NCI-H2171 treated with DMSO at 0.1 percent for 48 hours (cell line): ENCODE results near the gene GON4L.
"Not testable (repeated sequence)": the region's sequence is repeated elsewhere in the genome, so short reads cannot be mapped to it uniquely, and the experiment has no call there.

Experiments
- DNase-seq: peaks from one replicate; lab custom pipeline; 2025; lab: John Stamatoyannopoulos, UW

The GON4L gene

DNA sequence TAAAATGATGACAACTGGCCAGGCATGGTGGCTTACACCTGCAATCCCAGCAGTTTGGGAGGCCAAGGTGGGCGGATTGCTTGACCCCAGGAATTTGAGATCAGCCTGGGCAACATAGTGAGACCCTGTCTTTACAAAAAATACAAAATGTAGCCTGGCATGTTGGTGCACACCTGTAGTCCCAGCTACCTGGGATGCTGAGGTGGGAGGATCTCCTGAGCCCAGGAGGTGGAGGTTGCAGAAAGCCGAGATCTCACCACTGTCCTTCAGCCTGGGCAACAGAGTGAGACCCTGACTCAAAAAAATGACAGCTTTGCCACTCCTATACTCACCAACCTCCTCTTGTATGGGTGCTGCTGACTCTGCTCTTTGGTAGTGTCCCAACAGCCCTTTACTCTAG, 20.9 kb upstream of the GON4L start:
- DNase-seq, result no peak

DNA sequence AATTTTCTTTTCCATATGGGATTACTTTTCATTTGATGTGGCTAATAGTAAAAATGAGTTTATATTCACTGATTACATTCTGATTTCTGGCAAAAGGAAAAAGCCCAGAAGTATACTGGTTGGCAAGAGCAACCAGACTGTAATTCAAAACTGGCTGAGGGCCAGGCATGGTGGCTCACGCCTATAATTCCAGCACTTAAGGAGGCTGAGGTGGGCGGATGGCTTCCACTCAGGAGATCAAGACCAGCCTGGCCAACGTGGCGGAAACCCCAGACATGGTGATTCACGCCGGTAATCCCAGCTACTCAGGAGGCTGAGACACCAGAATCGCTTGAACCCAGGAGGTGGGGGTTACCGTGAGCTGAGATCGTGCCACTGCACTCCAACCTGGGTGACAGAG, 16.8 kb upstream of the GON4L start:
- no peak for DNase-seq

DNA sequence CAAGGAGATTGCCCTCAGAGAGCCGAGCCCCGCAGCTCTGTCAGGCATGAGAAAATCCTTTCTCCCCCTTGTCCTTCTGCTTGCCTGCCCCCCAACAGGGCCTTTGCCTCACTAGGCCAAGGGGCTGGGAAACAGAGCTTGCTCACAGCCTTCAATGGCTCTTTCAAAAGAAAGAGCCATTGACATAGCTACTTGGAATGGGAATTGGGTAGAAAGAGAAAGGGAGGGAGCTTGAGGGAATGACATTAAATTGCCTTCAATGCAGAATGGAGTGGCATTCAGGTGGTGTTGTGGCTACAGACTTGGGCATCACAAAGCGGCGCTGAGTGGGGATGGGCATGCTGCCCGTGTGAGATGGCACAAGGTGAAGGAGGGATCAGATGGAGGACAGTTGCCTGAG, 15.5 kb upstream of the GON4L start:
- no peak for DNase-seq

- DNase-seq, result peak; percentile 60
Observed at GRCh38 chr1:155871390-155871789, 14.4 kb upstream of the GON4L start.

GRCh38 chr1:155867766-155868165, 10.8 kb upstream of the GON4L start:
- DNase-seq, result no peak

GRCh38 chr1:155864393-155864792, 7.4 kb upstream of the GON4L start:
- no peak for DNase-seq

GRCh38 chr1:155861896-155862295, 4.9 kb upstream of the GON4L start:
- no peak for DNase-seq

DNA sequence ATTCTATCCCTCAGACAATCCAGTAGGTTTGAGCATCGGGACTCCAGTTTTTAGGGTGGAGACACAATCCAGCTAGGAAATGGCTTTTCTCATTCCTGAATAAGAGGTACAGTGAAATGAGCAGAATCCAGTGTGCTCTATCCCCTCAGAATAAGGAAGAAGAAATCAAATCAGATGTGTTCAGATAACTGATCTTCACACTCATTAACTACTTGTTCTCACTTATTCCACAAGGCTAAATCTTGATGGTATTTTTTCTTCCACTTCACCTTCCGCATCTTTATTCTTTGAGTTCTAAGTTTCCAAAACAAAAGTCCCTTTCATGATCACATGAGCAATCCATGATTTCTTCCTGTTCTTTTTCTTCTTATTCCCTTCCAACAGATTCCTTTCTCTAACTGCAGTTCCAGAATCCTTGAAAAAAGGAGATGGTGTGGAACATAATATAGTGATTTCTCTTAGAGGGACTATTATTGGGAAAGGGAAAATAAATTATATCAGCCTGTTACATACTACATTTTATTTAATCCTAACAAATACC, 4.0 kb upstream of the GON4L start:
- peak; percentile 59 for DNase-seq

DNA sequence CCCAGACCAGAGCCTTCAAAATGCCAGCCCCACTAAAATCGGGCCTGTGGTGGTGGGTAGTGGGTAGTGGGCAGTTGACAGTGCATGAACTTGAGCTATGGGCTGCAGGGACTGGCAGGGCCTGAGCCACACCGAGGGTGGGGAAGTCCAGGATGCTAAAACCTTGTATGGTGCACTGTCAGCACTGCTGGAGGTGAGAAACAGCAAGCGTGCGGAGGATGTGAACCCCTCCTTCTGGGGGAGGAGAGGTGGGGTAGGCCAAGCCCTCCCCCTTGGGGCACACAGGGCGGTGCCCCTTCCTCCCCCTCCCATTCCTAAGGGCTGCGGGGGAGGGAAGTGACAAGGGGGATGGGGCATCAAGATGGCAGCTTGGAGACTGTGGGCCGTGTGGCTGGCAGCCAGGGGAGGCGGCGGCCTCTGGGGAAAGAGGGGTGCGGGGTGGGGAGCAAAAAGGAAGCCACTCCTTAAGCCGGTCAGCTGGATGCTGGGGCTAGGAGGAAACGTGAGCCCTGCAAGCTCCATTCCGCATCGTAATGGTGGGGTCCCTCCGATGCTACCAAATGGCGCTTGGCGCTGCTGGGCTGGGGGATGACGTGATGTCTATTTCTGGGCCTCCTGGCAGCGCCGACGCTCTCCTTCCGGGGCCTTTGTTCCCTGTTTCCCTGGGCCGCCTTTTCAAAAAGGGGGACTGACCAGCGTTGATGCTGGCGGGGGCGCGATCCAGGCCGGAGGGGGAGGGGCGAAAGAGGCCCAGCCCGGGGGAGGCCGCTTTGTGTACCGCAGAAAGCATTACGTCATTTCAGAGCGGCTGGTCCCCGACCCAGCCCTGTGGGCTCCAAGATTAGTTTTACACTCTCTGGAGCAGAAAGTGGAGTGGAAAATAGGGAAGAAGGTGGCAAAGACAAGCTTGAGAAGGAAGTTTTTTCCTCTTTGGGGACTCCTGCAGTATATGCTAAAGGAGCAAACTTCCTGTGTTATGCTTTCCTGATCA, 3.2 kb upstream of the GON4L start:
- peak; percentile 97 for DNase-seq

- DNase-seq, result peak; percentile 96
Observed at GRCh38 chr1:155859234-155859829, 2.3 kb upstream of the GON4L start, which contains the start of gene SYT11. Gene SYT11 (plus strand): TSS chr1:155859567. CDS start chr1:155859762, 195 bp downstream.

DNA sequence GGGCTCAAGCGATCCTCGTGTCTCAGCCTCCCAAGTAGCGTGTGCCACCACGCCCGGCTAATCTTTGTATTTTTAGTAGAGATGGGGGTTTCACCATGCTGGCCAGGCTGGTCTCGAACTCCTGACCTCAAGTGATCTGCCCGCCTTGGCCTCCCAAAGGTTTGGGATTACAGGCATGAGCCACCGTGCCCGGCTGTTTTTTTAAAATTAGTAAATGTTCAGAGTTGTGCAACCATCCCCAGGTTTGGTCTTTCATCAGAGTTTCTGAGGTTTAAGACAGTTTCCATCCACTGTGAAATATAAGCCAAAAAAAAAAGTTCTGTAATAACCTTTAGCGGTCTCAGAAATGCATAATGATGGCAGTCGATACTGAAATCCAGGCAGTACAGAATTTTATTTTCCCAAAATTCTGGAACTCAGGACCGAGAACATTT, 1.8 kb upstream of the GON4L start:
- DNase-seq, result no peak

- DNase-seq, result no peak
Observed at GRCh38 chr1:155856257-155856974, 598 bp downstream of the GON4L start.

DNA sequence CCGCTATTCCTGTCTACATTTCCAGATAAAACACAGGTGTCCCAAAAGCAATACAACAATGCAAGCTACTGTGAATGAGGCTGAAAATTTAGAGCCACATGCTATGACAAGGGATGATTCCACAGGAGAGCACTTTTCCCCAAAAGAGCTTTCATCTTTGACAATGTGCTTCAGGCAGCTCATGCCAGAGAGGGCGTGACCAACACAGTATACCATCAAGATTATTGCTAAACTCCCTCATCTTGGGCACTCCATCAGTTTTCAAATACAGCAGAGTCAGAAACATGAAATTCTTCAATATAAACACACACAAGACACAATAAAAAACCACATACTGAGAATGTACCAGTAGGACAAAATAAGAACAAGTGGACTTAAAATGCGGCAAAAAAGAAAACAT, 6.7 kb downstream of the GON4L start:
- no peak for DNase-seq

DNA sequence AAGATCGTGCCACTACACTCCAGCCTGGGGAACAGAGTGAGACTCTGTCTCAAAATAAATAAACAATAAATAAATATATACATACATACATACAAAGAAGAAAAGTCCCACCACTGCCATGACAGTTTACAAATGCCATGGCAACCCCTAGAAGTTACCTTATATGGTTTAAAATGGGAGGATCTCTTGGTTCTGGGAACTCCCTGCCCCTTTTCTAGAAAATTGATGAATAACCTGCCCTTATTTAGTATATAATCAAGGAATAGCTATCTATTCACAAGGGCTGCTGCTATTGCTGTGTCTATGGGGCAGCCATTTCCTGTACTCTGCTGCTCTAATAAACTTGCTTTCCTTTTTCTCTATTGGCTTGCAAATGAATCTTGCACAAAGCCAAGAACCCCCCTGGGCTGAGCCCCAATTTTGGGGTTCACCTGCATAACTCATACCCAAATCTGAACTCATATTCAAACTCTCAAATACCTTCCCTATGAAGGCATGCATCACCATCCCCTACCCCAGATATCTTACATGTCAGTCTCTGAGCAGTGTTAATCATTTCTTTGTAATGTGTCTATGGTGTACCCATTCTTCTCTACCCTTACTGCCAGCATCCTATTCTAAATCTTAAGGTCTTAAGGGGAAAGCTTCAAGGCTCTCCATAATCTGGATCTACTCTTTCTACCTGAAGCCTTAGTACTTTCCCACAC, 9.0 kb downstream of the GON4L start:
- DNase-seq, result no peak

DNA sequence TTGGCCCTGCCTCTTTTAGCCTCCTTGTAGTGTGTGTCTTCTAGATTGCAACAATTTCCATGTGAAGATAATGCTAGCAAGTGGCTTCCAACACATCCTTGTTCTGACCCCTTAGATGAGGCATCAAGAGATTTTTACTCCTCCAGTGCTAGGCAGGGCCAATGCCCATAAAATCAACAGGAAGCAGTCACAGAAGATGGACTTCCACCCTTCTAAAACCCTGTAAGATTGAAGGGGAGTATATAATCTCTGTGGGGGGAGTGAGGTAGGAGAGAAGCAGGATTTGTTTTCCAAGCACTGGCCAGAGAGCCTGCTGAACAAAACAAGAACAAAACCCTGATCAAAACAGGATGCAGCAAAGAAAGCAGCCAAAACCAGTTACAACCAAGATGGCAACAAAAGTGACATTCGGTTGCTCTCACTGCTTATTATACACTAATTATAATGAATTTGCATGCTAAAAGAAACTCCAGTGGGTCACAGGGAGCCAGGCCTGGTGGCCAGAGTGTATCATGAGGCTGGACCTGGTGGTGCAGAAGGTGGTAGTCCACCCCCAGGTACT, 12.1 kb downstream of the GON4L start:
- no peak for DNase-seq

DNA sequence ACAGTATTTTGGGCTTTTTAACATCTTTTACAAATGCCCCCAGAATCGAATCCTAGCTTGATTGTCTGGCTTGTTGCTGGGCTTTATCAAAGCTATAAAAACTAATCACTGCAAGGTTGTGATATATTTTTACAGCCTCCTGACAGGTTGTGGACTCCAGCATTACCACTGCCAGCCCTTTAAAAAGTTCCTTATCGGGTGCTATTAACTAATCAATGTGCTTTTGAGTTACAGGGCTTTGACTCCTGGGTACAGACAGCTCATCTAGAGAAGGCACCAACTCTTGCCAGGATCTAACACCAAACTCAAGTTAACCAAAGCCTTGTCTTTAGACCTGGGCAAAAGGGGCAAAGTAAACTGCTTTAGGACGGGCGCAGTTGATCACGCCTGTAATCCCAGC, 16.6 kb downstream of the GON4L start:
- no peak for DNase-seq

GRCh38 chr1:155835548-155835947, 21.5 kb downstream of the GON4L start:
- DNase-seq, result no peak

DNA sequence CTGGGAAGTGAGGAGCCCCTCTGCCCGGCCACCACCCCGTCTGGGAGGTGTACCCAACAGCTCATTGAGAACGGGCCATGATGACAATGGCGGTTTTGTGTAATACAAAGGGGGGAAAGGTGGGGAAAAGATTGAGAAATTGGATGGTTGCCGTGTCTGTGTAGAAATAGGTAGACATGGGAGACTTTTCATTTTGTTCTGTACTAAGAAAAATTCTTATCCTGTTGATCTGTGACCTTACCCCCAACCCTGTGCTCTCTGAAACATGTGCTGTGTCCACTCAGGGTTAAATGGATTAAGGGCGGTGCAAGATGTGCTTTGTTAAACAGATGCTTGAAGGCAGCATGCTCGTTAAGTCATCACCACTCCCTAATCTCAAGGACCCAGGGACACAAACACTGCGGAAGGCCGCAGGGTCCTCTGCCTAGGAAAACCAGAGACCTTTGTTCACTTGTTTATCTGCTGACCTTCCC, 22.1 kb downstream of the GON4L start:
- not testable (repeated sequence) for DNase-seq

DNA sequence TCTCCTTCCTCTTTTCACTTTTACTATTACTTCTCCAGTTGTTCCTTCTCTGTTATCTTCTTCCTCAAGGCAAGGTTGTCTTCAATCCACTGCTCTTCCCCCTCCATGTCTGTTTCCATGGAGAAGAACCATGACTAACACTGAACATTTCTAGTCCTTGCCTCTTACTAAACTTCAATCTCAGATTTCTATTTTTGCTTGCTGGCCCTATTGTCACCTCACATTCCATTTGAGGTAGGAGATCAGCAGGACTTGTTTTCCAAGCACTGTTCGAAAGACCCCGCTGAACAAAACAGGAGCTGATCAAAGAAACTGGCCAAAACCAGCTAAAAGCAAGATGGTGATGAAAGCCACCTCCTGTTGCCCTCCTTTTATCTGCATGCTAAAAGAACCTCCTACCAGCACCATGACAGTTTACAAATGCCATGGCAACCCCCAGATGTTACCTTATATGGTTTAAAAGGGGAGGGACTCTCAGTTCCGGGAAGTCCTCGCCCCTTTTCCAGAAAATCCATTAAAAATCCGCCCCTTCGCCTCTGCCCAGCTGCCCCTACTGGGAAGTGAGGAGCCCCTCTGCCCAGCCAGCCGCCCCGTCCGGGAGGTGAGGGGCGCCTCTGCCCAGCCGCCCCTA, 22.6 kb downstream of the GON4L start:
- DNase-seq, result no peak

GRCh38 chr1:155833665-155834295, 23.2 kb downstream of the GON4L start:
- DNase-seq, result no peak
